SU-DHL-6 (cell line): ENCODE data around the gene CCDC85C.
A peak's percentile ranks its signal among the peaks of the same experiment; 100 is the strongest.

Experiments
- H2AFZ ChIP-seq: fragments of 200-600 bp; sonication (generic); 2 replicates; pipeline ENCODE4 v1.6.1; 2014; ENCODE audit warnings: low read depth, mild to moderate bottlenecking, moderate library complexity, mixed read lengths, antibody characterized with exemption, low read length; ENCODE audit not compliant: severe bottlenecking
- H3F3A ChIP-seq: fragments of 200-600 bp; shearing (Covaris generic); 2 replicates; pipeline ENCODE4 v1.6.0; 2016; ENCODE audit warnings: antibody characterized with exemption, mild to moderate bottlenecking; ENCODE audit not compliant: insufficient read depth
- H3K27ac ChIP-seq: fragments of 200-600 bp; sonication (generic); 2 replicates; pipeline ENCODE4 v1.5.1; 2016; ENCODE audit warnings: low read depth, mild to moderate bottlenecking, low read length, moderate library complexity, mixed read lengths
- H3K27me3 ChIP-seq: fragments of 200-600 bp; sonication (generic), shearing (Covaris generic); 2 replicates; pipeline ENCODE4 v1.6.0; 2014; ENCODE audit warnings: mild to moderate bottlenecking, low read length
- H3K36me3 ChIP-seq: fragments of 200-600 bp; sonication (generic); 2 replicates; pipeline ENCODE4 v1.6.1; 2014; ENCODE audit warnings: mild to moderate bottlenecking, low read length, mixed read lengths
- H3K4me2 ChIP-seq: fragments of 300-600, 200-600 bp; shearing (Covaris generic), sonication (generic); 2 replicates; pipeline ENCODE4 v1.6.0; 2014; ENCODE audit warnings: low read length, low read depth, mild to moderate bottlenecking; ENCODE audit not compliant: poor library complexity, severe bottlenecking
- H3K4me3 ChIP-seq: fragments of 200-600 bp; sonication (generic); 2 replicates; pipeline ENCODE4 v1.5.1; 2014; ENCODE audit warnings: antibody characterized with exemption, low read length, mild to moderate bottlenecking, mixed read lengths; ENCODE audit not compliant: insufficient read depth, poor library complexity, severe bottlenecking
- H3K79me2 ChIP-seq: fragments of 200-600 bp; sonication (generic); 2 replicates; pipeline ENCODE4 v1.6.1; 2014; ENCODE audit warnings: mild to moderate bottlenecking, low read length, moderate library complexity; ENCODE audit not compliant: insufficient read depth
- H3K9ac ChIP-seq: fragments of 200-600 bp; sonication (generic); 2 replicates; pipeline ENCODE4 v1.7.0; 2014; ENCODE audit warnings: mild to moderate bottlenecking, low read length
- H3K9me2 ChIP-seq: fragments of 200-600 bp; sonication (generic); replicated peaks from 2 replicates; pipeline ENCODE4 v1.6.1; 2014; ENCODE audit warnings: low read length; ENCODE audit not compliant: insufficient read depth
- H3K9me3 ChIP-seq: fragments of 200-600 bp; sonication (generic); 2 replicates; pipeline ENCODE4 v1.6.1; 2014; ENCODE audit warnings: low read length, mixed read lengths; ENCODE audit not compliant: insufficient read depth
- H4K20me1 ChIP-seq: fragments of 200-600 bp; sonication (generic); 2 replicates; pipeline ENCODE4 v1.6.1; 2014; ENCODE audit warnings: low read depth, mild to moderate bottlenecking, antibody characterized with exemption, low read length, moderate library complexity, mixed read lengths
- EZH2phosphoT487 ChIP-seq: fragments of 200-600 bp; sonication (generic), shearing (Covaris generic); conservative IDR thresholded peaks from 2 replicates; pipeline ENCODE4 v1.6.1; 2018; ENCODE audit warnings: mild to moderate bottlenecking, antibody characterized with exemption, low read length, moderate library complexity, mixed read lengths
- TF ChIP-seq, protein P1 (sequence below): fragments of 200-600 bp; sonication (generic); IDR thresholded peaks from one replicate; pipeline ENCODE4 v1.5.1; 2017; ENCODE audit warnings: antibody characterized with exemption, mild to moderate bottlenecking, low read length, moderate library complexity; ENCODE audit not compliant: insufficient read depth, poor library complexity, severe bottlenecking

The CCDC85C gene

DNA sequence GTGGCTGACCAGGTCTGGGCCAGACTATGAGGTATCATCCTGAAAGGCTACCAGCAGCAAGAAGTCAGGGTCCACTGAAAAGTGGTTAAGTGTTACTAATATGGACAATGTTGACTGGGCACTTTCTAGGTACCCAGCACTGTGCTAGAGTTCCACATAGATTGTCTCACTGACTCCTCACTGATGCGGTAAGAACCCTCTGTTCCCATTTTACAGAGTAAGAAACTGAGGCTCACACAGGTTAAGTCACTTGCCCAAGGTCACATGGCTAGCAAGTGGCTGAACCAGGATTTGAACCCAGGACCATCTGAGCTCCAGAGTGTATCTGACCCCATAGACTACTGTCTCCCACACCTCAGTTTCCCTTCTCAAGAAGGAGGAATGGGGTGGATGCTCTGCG, 4.6 kb upstream of the CCDC85C start:
- H3F3A ChIP-seq, result no peaks in the 10 kb centered on the region
- no peaks in the 10 kb centered on the region for H3K79me2 ChIP-seq
- H3K4me3 ChIP-seq, result no peak overlapping the region
- no peaks in the 10 kb centered on the region for H3K9me2 ChIP-seq
- no peaks in the 10 kb centered on the region for H3K27me3 ChIP-seq
- H2AFZ ChIP-seq, result no peak overlapping the region
- H3K9me3 ChIP-seq, result no peaks in the 10 kb centered on the region
- no peak overlapping the region for H3K27ac ChIP-seq
- no peak overlapping the region for H3K9ac ChIP-seq
- H4K20me1 ChIP-seq, result no peaks in the 10 kb centered on the region
- no peak overlapping the region for H3K4me2 ChIP-seq
- no peaks in the 10 kb centered on the region for H3K36me3 ChIP-seq
- TF ChIP-seq EZH2phosphoT487, result no peak
- TF ChIP-seq, protein P1, sequence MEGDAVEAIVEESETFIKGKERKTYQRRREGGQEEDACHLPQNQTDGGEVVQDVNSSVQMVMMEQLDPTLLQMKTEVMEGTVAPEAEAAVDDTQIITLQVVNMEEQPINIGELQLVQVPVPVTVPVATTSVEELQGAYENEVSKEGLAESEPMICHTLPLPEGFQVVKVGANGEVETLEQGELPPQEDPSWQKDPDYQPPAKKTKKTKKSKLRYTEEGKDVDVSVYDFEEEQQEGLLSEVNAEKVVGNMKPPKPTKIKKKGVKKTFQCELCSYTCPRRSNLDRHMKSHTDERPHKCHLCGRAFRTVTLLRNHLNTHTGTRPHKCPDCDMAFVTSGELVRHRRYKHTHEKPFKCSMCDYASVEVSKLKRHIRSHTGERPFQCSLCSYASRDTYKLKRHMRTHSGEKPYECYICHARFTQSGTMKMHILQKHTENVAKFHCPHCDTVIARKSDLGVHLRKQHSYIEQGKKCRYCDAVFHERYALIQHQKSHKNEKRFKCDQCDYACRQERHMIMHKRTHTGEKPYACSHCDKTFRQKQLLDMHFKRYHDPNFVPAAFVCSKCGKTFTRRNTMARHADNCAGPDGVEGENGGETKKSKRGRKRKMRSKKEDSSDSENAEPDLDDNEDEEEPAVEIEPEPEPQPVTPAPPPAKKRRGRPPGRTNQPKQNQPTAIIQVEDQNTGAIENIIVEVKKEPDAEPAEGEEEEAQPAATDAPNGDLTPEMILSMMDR, result no peak

DNA sequence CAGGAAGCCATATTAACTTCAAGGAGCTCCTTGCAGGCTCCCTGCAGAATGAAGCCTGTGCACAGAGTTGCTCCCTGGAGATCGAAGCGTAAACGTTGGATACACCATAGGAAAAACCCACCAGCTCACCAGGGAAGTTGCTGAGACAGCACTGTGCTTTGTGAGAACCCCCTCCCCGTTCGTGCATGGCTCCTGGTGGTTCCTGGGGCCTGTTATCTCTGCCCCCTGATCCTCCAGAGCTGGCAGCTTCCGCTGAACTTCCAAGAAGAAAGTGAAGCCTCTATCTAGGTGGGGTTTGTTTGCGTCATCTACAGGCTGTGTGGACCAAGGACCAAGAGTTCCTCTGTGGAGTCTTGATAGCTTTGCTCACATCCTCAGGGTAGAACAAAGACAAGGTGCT, 2.4 kb upstream of the CCDC85C start:
- no peaks in the 10 kb centered on the region for H4K20me1 ChIP-seq
- H3K27ac ChIP-seq, result no peak overlapping the region
- no peaks in the 10 kb centered on the region for H3F3A ChIP-seq
- H3K9me3 ChIP-seq, result no peaks in the 10 kb centered on the region
- TF ChIP-seq, protein P1, result no peak
- no peak overlapping the region for H3K4me3 ChIP-seq
- H3K9me2 ChIP-seq, result no peaks in the 10 kb centered on the region
- no peak overlapping the region for H3K9ac ChIP-seq
- no peaks in the 10 kb centered on the region for H3K27me3 ChIP-seq
- no peaks in the 10 kb centered on the region for H3K36me3 ChIP-seq
- H3K4me2 ChIP-seq, result no peak overlapping the region
- no peak overlapping the region for H2AFZ ChIP-seq
- H3K79me2 ChIP-seq, result no peaks in the 10 kb centered on the region

DNA sequence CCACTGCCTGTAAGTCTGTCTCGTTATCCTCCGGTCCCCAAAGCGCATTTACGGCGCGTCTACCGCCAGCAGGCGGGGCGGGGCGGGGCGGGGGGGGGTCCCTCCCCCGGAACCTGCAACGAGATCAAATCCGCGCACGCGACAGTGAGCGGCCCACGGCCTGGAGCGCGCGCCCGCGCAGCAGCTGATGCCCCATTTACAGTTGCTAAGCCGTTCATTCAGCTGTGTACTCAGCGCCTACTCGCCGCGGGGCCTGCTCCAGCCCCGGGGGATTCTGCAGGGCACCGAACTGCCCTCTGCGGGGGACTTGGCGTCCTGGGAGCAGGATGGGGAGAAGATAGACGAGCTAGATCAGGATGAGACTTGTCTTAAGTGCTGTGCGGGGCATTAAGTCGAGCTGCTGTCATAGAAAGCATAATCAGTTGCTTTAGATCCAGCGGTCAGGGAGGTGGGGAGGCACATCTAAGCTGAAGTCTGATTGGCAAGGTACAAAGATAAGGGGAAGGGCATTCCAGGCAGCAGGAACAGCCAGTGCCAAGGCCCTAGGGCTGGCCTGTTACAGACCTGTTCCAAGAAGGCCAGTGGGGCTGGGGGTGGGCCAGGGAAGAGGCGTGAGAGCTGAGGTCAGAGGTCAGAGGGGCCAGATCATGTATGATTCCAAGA, 1.4 kb upstream of the CCDC85C start:
- Histone ChIP-seq H3K4me3 (peak overlapping the region; percentile 59), H3K9me2 (no peaks in the 10 kb centered on the region), H3K27ac (no peak overlapping the region), H3K9ac (peak overlapping the region; percentile 59), H3F3A (no peaks in the 10 kb centered on the region), H3K27me3 (no peaks in the 10 kb centered on the region), H3K4me2 (peak overlapping the region; percentile 70), H2AFZ (peak overlapping the region; percentile 86), H3K79me2 (no peaks in the 10 kb centered on the region), H3K9me3 (no peaks in the 10 kb centered on the region), H4K20me1 (no peaks in the 10 kb centered on the region), H3K36me3 (no peaks in the 10 kb centered on the region)
- TF ChIP-seq, protein P1, result no peak
